Measurements from ENCODE around the gene CUX1.
"Not testable (repeated sequence)": the region's sequence is repeated elsewhere in the genome, so short reads cannot be mapped to it uniquely, and the experiment has no call there.

CUX1 gene

GRCh38 chr7:101845974-101846373 is 28.5 kb downstream of the CUX1 start:
- DNase-seq (ENCODE audit: extremely low spot score, insufficient read length, low read depth) (no peak), FAIRE-seq (no peak)

- FAIRE-seq (no peak), DNase-seq (ENCODE audit: extremely low spot score, insufficient read length, low read depth) (no peak)
These were observed 29.5 kb downstream of the CUX1 start for GRCh38 chr7:101846800-101847538.

GRCh38 chr7:101848208-101848951 is 31.0 kb downstream of the CUX1 start:
- no peak for FAIRE-seq

GRCh38 chr7:101849314-101849713 is 31.9 kb downstream of the CUX1 start:
- not testable (repeated sequence) for DNase-seq (ENCODE audit: extremely low spot score, insufficient read length, low read depth); FAIRE-seq

More at GRCh38 chr7:101848208-101848951, 31.0 kb downstream of the CUX1 start:
- DNase-seq (ENCODE audit: extremely low spot score, insufficient read length, low read depth), result no peak

GRCh38 chr7:101852364-101852763 is 34.9 kb downstream of the CUX1 start:
- not testable (repeated sequence) for FAIRE-seq; DNase-seq (ENCODE audit: extremely low spot score, insufficient read length, low read depth)

- FAIRE-seq (no peak), DNase-seq (ENCODE audit: extremely low spot score, insufficient read length, low read depth) (no peak)
These were observed 36.3 kb downstream of the CUX1 start for GRCh38 chr7:101853684-101854083.

GRCh38 chr7:101854084-101854865 is 36.8 kb downstream of the CUX1 start:
- DNase-seq (ENCODE audit: extremely low spot score, insufficient read length, low read depth), result no peak
- no peak for FAIRE-seq

- peak; percentile 99 for FAIRE-seq
- DNase-seq (ENCODE audit: extremely low spot score, insufficient read length, low read depth), result peak; percentile 78
These were observed 39.3 kb downstream of the CUX1 start for GRCh38 chr7:101856473-101857357.

- no peak for FAIRE-seq
- no peak for DNase-seq (ENCODE audit: extremely low spot score, insufficient read length, low read depth)
These were observed 40.0 kb downstream of the CUX1 start for GRCh38 chr7:101857358-101857811.

GRCh38 chr7:101858437-101859385 is 41.3 kb downstream of the CUX1 start:
- no peak for FAIRE-seq
- no peak for DNase-seq (ENCODE audit: extremely low spot score, insufficient read length, low read depth)

- DNase-seq (ENCODE audit: extremely low spot score, insufficient read length, low read depth) (no peak), FAIRE-seq (no peak)
These were observed 42.1 kb downstream of the CUX1 start for GRCh38 chr7:101859411-101860106.

GRCh38 chr7:101860316-101861217 is 43.1 kb downstream of the CUX1 start:
- FAIRE-seq, result no peak
- no peak for DNase-seq (ENCODE audit: extremely low spot score, insufficient read length, low read depth)

- FAIRE-seq (no peak), DNase-seq (ENCODE audit: extremely low spot score, insufficient read length, low read depth) (no peak)
These were observed 43.9 kb downstream of the CUX1 start for GRCh38 chr7:101861218-101861775.

GRCh38 chr7:101862280-101863220 is 45.1 kb downstream of the CUX1 start:
- FAIRE-seq (no peak), DNase-seq (ENCODE audit: extremely low spot score, insufficient read length, low read depth) (no peak)

- FAIRE-seq (no peak), DNase-seq (ENCODE audit: extremely low spot score, insufficient read length, low read depth) (no peak)
These were observed 46.2 kb downstream of the CUX1 start for GRCh38 chr7:101863598-101863997.

- DNase-seq (ENCODE audit: extremely low spot score, insufficient read length, low read depth), result no peak
- FAIRE-seq, result no peak
These were observed 46.6 kb downstream of the CUX1 start for GRCh38 chr7:101864039-101864438.

Data from GM18507 (cell line).